ENCODE results near the gene PHETA1.

DNA sequence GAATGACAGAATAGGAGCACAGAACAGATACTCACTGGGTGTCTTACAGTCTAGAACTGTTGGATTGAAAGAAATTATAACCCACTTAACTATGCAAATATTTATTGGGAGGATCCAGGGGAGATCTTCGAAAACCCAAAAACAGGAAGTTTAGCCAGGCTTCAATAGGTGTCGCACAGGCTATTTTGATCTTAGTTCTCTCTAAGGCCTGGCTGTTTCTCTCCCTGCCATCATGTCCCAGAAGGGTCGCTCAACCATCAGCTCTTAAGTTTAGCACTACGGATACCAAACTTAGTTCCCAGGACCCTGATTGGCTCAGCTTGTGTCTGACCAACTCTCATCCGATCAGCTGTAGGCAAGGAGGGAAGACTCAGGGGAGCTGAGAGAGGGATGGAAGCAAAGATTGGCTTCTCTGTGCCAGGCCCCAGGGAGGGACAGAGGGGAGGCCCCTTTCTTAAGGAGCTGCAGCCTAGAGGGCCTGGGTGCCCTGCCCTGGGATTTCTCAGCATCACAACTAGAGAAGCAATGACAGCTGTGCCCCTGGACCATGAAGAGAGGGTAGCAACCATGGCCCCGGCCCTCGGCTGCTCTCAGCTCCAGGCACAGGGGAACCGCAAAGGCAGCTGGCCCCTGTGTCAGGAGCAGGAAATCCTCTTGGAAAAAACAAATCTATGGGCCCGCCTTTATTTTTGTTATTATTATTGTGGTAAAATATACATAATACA, 13.5 kb downstream of the PHETA1 start:
- TF ChIP-seq POLR2A (IDR thresholded peaks at IDR 0.05), result no peak
- TF ChIP-seq, protein P1, sequence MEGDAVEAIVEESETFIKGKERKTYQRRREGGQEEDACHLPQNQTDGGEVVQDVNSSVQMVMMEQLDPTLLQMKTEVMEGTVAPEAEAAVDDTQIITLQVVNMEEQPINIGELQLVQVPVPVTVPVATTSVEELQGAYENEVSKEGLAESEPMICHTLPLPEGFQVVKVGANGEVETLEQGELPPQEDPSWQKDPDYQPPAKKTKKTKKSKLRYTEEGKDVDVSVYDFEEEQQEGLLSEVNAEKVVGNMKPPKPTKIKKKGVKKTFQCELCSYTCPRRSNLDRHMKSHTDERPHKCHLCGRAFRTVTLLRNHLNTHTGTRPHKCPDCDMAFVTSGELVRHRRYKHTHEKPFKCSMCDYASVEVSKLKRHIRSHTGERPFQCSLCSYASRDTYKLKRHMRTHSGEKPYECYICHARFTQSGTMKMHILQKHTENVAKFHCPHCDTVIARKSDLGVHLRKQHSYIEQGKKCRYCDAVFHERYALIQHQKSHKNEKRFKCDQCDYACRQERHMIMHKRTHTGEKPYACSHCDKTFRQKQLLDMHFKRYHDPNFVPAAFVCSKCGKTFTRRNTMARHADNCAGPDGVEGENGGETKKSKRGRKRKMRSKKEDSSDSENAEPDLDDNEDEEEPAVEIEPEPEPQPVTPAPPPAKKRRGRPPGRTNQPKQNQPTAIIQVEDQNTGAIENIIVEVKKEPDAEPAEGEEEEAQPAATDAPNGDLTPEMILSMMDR (IDR thresholded peaks at IDR 0.05), result no peak

Data from uterus (tissue), 2 donors.